Activated T-cell treated with anti-CD3 and anti-CD28 coated beads, Interleukin-2, amount 50 U/mL, for 24 hours (primary cell): Measurements from ENCODE around the gene SLC2A1.

Source experiments
- DNase-seq: peaks from one replicate; pipeline ENCODE4 v3.0.0-alpha.2; 2020
- H3K27ac Mint-ChIP-seq: 2 replicates; pipeline ENCODE4 v1.8.0; 2020; ENCODE audit warnings: mild to moderate bottlenecking, mixed read lengths
- H3K27me3 Mint-ChIP-seq: 2 replicates; pipeline ENCODE4 v1.8.0; 2020; ENCODE audit warnings: mixed read lengths
- H3K36me3 Mint-ChIP-seq: 2 replicates; pipeline ENCODE4 v1.8.0; 2020; ENCODE audit warnings: low read depth, mixed read lengths
- H3K4me1 Mint-ChIP-seq: 2 replicates; pipeline ENCODE4 v1.8.0; 2020; ENCODE audit warnings: low read depth, mixed read lengths
- H3K4me3 Mint-ChIP-seq: 2 replicates; pipeline ENCODE4 v1.8.0; 2020; ENCODE audit warnings: mild to moderate bottlenecking, moderate library complexity, mixed read lengths
- H3K9me3 Mint-ChIP-seq: 2 replicates; pipeline ENCODE4 v1.8.0; 2020; ENCODE audit warnings: mixed read lengths

The SLC2A1 gene

DNA sequence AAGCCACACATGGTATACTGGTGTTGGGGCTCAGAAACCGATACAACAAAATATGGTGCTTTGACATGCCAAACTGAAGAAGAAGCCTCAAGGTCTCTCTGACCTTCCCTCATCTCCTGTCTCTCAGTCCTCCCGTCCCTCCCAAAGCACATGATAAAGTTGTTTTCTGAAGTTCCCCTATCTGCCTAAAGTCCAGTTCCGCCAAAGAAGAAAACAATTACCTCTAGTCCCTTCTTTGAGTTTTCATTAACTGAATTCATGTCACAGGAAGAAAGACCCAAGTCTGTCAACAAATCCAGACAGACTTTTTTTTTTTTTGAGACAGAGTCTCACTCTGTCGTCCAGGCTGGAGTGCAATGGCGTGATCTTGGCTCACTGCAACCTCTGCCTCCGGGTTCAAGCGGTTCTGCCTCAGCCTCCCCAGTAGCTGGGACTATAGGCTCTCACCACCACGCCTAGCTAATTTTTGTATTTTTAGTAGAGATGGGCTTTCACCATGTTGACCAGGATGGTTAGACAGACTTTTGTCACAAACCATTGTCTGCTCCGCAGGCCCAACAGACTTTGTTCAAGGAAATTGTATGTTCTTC is 32.2 kb upstream of the SLC2A1 start:
- no peaks in the 10 kb centered on the region for H3K36me3 Mint-ChIP-seq
- no peak overlapping the region for H3K27ac Mint-ChIP-seq
- no peak overlapping the region for H3K4me3 Mint-ChIP-seq
- peaks cover 6% of the 10 kb centered on the region for H3K9me3 Mint-ChIP-seq
- no peak for DNase-seq
- H3K4me1 Mint-ChIP-seq: no peaks in the 10 kb centered on the region
- no peaks in the 10 kb centered on the region for H3K27me3 Mint-ChIP-seq

DNA sequence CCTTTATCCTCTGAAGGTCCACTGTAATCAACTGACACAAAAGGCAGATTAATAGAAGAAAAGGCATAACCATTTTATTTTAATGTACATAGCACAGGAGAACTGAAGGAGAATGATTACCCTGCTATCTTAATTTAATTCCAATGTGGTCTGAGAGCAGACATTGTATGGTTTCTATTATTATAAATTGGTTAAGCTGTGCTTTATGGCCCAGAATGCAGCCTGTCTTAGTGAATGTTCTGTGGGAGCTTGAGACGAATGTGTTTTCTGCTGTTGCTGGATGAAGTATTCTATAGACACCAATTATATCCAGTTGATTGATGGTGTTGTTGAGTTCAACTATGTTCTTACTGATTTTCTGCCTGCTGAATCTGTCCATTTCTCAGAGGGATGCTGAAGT is 25.0 kb upstream of the SLC2A1 start:
- no peaks in the 10 kb centered on the region for H3K36me3 Mint-ChIP-seq
- H3K4me1 Mint-ChIP-seq: no peaks in the 10 kb centered on the region
- no peak overlapping the region for H3K4me3 Mint-ChIP-seq
- no peak for DNase-seq
- H3K27ac Mint-ChIP-seq: no peak overlapping the region
- H3K9me3 Mint-ChIP-seq: no peaks in the 10 kb centered on the region
- no peaks in the 10 kb centered on the region for H3K27me3 Mint-ChIP-seq

DNA sequence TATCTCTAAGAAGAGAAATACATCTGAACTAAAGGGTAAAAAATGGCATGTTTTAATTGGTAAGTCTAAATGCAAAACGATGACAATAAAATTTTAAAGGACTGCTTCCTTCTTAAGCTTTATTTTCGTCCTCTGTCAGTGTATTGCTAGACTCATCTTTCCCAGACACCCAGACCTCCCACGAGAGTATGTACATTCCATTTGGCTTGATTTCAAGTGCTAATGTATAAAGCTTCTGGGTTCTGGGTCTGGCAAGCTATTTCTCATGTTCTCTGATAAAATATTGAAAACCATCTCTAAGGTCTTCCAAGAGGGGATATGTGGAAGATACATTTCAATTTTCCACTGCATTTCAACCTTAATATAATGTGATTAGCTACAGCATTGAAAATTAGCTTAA is 24.6 kb upstream of the SLC2A1 start:
- Mint-ChIP-seq H3K4me3 (no peak overlapping the region), H3K27me3 (no peaks in the 10 kb centered on the region), H3K36me3 (no peaks in the 10 kb centered on the region), H3K9me3 (no peaks in the 10 kb centered on the region), H3K4me1 (no peaks in the 10 kb centered on the region), H3K27ac (no peak overlapping the region)
- DNase-seq: no peak

- DNase-seq: no peak
- no peaks in the 10 kb centered on the region for H3K9me3 Mint-ChIP-seq
- H3K36me3 Mint-ChIP-seq: no peaks in the 10 kb centered on the region
- H3K4me1 Mint-ChIP-seq: no peaks in the 10 kb centered on the region
- H3K27ac Mint-ChIP-seq: no peak overlapping the region
- no peak overlapping the region for H3K4me3 Mint-ChIP-seq
- no peaks in the 10 kb centered on the region for H3K27me3 Mint-ChIP-seq
These were observed 24.0 kb upstream of the SLC2A1 start for GRCh38 chr1:42982641-42983040.

DNA sequence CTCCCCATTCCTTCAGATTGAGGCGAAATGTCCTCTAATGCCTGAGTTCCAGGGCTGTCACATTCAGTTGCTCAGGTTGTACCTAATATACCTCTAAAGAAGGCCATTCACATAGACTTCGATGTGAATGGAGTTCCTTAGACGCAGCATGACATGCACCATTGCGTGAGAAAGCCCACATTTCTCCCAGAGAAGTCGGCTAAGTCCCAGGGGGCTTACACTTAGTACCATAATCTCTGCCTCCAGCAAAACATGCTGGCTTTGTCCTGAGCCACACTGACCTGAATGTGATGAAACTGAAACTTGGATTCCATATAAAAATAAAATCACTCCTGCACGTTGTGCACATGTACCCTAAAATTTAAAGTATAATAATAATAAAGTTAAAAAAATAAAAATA is 23.2 kb upstream of the SLC2A1 start:
- Mint-ChIP-seq H3K9me3 (no peaks in the 10 kb centered on the region), H3K36me3 (no peaks in the 10 kb centered on the region), H3K4me3 (no peak overlapping the region), H3K27me3 (no peaks in the 10 kb centered on the region), H3K4me1 (no peaks in the 10 kb centered on the region), H3K27ac (no peak overlapping the region)
- no peak for DNase-seq

DNA sequence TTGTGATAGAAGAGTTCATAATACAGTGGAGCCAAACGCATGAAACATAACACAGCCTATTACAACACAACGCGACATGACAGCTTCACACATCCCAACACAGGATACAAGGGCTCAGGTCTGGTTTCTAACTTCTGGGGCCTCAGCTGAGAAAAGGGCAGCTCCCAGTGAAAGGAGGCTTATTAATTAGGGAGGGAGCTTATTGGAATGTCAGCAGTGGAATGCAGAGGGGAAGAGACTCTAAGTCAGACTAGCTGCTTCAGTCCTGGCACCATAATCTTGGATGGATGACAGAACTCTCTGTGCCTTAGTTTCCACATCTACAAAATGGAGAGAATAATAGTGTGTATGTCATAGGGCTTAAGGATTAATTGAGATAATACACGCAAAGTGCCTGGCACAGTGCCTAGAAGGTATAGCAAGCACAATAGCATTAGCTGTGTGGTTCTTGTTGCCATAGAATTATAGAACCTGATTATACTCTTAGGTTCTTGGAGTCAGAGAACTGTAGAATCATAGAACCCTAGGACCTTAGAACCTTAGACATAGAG is 22.7 kb upstream of the SLC2A1 start:
- H3K4me3 Mint-ChIP-seq: no peak overlapping the region
- no peak overlapping the region for H3K27ac Mint-ChIP-seq
- H3K9me3 Mint-ChIP-seq: no peaks in the 10 kb centered on the region
- no peaks in the 10 kb centered on the region for H3K4me1 Mint-ChIP-seq
- no peak for DNase-seq
- no peaks in the 10 kb centered on the region for H3K27me3 Mint-ChIP-seq
- no peaks in the 10 kb centered on the region for H3K36me3 Mint-ChIP-seq

GRCh38 chr1:42979896-42980800 is 21.5 kb upstream of the SLC2A1 start:
- H3K27me3 Mint-ChIP-seq: no peaks in the 10 kb centered on the region
- H3K36me3 Mint-ChIP-seq: no peaks in the 10 kb centered on the region
- DNase-seq: no peak
- H3K9me3 Mint-ChIP-seq: no peaks in the 10 kb centered on the region
- H3K4me1 Mint-ChIP-seq: no peaks in the 10 kb centered on the region
- no peak overlapping the region for H3K27ac Mint-ChIP-seq
- H3K4me3 Mint-ChIP-seq: no peak overlapping the region

DNA sequence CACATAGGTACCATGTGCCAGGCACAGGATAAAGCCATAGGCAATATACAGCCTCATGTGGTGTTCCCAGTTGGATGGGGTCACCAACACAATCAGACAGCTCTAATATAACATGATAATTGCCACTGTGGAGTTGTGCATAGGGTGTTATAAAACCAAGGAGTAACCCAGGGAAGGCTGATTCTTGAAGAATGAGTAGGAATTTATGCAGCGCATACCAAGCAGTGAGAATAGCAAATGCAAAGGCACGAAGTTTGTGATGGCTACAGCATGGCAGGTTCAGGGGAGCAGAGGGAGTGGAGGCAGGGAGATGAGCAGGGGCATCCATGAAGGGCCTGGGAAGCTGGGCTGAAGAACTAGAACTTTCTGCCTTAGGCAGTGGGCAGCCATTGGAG is 20.4 kb upstream of the SLC2A1 start:
- no peak overlapping the region for H3K27ac Mint-ChIP-seq
- no peak overlapping the region for H3K4me3 Mint-ChIP-seq
- no peaks in the 10 kb centered on the region for H3K36me3 Mint-ChIP-seq

GRCh38 chr1:42978317-42979035 is 19.8 kb upstream of the SLC2A1 start:
- no peaks in the 10 kb centered on the region for H3K9me3 Mint-ChIP-seq
- H3K27me3 Mint-ChIP-seq: no peaks in the 10 kb centered on the region
- no peaks in the 10 kb centered on the region for H3K4me1 Mint-ChIP-seq
- no peak overlapping the region for H3K4me3 Mint-ChIP-seq
- no peak overlapping the region for H3K27ac Mint-ChIP-seq
- no peaks in the 10 kb centered on the region for H3K36me3 Mint-ChIP-seq
- no peak for DNase-seq

More for the DNA sequence above, 20.4 kb upstream of the SLC2A1 start:
- H3K4me1 Mint-ChIP-seq: no peaks in the 10 kb centered on the region
- no peaks in the 10 kb centered on the region for H3K9me3 Mint-ChIP-seq
- DNase-seq: no peak
- H3K27me3 Mint-ChIP-seq: no peaks in the 10 kb centered on the region

- Mint-ChIP-seq H3K4me1 (no peaks in the 10 kb centered on the region), H3K27me3 (no peaks in the 10 kb centered on the region), H3K9me3 (no peaks in the 10 kb centered on the region), H3K36me3 (no peaks in the 10 kb centered on the region), H3K27ac (no peak overlapping the region), H3K4me3 (no peak overlapping the region)
- DNase-seq: no peak
These were observed 19.0 kb upstream of the SLC2A1 start for GRCh38 chr1:42977653-42978052.

GRCh38 chr1:42975561-42976225 is 17.0 kb upstream of the SLC2A1 start:
- H3K36me3 Mint-ChIP-seq: no peaks in the 10 kb centered on the region
- DNase-seq: no peak
- no peak overlapping the region for H3K4me3 Mint-ChIP-seq
- H3K4me1 Mint-ChIP-seq: no peaks in the 10 kb centered on the region
- no peaks in the 10 kb centered on the region for H3K9me3 Mint-ChIP-seq
- no peaks in the 10 kb centered on the region for H3K27me3 Mint-ChIP-seq
- H3K27ac Mint-ChIP-seq: no peak overlapping the region

GRCh38 chr1:42974767-42975437 is 16.2 kb upstream of the SLC2A1 start:
- Mint-ChIP-seq H3K9me3 (no peaks in the 10 kb centered on the region), H3K27ac (no peak overlapping the region), H3K4me1 (no peaks in the 10 kb centered on the region), H3K4me3 (no peak overlapping the region), H3K36me3 (no peaks in the 10 kb centered on the region), H3K27me3 (no peaks in the 10 kb centered on the region)
- DNase-seq: no peak

- no peak overlapping the region for H3K4me3 Mint-ChIP-seq
- H3K36me3 Mint-ChIP-seq: no peaks in the 10 kb centered on the region
- H3K27ac Mint-ChIP-seq: no peak overlapping the region
- no peaks in the 10 kb centered on the region for H3K9me3 Mint-ChIP-seq
- no peaks in the 10 kb centered on the region for H3K27me3 Mint-ChIP-seq
- DNase-seq: no peak
- H3K4me1 Mint-ChIP-seq: no peaks in the 10 kb centered on the region
These were observed 15.1 kb upstream of the SLC2A1 start for GRCh38 chr1:42973799-42974198.

- no peak for DNase-seq
- H3K36me3 Mint-ChIP-seq: no peaks in the 10 kb centered on the region
- no peak overlapping the region for H3K4me3 Mint-ChIP-seq
- no peak overlapping the region for H3K27ac Mint-ChIP-seq
- H3K27me3 Mint-ChIP-seq: no peaks in the 10 kb centered on the region
- no peaks in the 10 kb centered on the region for H3K4me1 Mint-ChIP-seq
- H3K9me3 Mint-ChIP-seq: no peaks in the 10 kb centered on the region
These were observed 14.6 kb upstream of the SLC2A1 start for GRCh38 chr1:42973286-42973685.
